ENCODE results near the gene CTSO.

The CTSO gene

DNA sequence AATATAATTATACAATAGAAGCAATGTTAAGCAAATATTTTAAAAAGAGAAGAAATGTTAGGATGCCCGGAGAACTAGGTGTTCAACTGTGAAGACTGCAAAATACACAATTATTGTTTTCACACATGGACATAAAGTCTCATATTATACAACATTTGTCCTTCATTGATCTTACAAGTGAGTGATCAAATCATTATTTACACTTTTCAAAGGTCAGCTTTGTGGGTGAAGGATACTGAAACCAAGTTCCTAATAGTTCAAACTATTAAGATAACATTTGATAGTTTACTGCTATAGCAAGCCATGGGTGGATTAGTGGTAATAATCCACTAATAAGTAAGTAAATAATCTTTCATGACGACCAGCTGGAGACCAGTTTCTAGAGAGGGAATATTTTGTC lies 23.3 kb downstream of the CTSO start:
- Histone ChIP-seq H3K36me3 (ENCODE audit: control insufficient read depth in 1 of 2, insufficient read depth in 2 of 2, low read length in 2 of 2) (peaks cover 0 to 37% of the 10 kb centered on the region in 2 donors), H3K27ac (ENCODE audit: low read length) (no peak overlapping the region), H3K4me1 (ENCODE audit: control insufficient read depth in 1 of 2, insufficient read depth in 2 of 2, low read length in 2 of 2) (no peaks in the 10 kb centered on the region), H3K9me3 (ENCODE audit: control insufficient read depth in 1 of 2, low read length in 2 of 2) (no peaks in the 10 kb centered on the region), H3K4me3 (ENCODE audit: low read depth in 1 of 2, low read length in 2 of 2) (no peak overlapping the region), H3K27me3 (ENCODE audit: low read depth, low read length) (no peaks in the 10 kb centered on the region)

DNA sequence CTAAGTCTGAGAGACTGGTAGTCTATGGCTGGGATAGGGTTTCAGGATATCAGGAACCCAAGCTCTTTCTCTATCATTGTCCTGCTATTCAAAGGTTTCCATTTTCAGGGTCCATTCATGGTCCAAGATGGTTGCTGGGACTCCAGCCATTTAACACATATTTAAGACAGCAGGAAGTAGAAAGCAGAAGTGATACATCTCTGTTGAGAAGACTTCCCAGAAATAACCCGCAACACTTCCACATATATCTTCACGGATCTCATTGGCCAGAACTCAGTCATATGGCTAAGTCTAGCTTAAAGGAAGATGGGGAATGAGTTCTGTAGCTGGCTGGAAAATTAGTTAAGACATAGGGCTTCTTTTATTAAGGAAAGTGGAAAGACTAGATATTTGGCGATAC lies 23.8 kb downstream of the CTSO start:
- H3K9me3 ChIP-seq (ENCODE audit: control insufficient read depth in 1 of 2, low read length in 2 of 2) = no peaks in the 10 kb centered on the region
- H3K4me1 ChIP-seq (ENCODE audit: control insufficient read depth in 1 of 2, insufficient read depth in 2 of 2, low read length in 2 of 2) = no peaks in the 10 kb centered on the region
- H3K36me3 ChIP-seq (ENCODE audit: control insufficient read depth in 1 of 2, insufficient read depth in 2 of 2, low read length in 2 of 2) = peaks cover 0 to 34% of the 10 kb centered on the region in 2 donors
- no peaks in the 10 kb centered on the region for H3K27me3 ChIP-seq (ENCODE audit: low read depth, low read length)
- H3K27ac ChIP-seq (ENCODE audit: low read length) = no peak overlapping the region
- no peak overlapping the region for H3K4me3 ChIP-seq (ENCODE audit: low read depth in 1 of 2, low read length in 2 of 2)

DNA sequence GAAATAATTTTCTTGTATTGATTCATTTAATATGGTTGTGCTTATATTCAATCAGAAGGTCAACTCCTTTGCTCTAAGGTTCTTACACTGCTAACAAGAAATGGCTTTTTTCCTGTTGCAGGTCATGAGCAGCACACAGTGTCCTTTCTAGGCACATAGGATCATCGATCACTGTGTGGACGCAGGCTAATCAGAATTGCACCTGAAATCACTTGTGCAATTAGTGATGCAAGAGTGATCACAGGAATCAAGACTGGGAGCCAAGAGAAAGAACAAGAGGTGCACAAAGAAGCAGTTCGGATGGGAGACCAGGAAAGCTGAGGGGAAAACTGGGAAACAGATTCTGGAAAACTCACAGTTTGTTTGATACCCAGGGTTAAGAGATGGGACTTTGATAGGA lies 29.0 kb downstream of the CTSO start:
- no peak overlapping the region for H3K4me3 ChIP-seq (ENCODE audit: low read depth in 1 of 2, low read length in 2 of 2)
- no peaks in the 10 kb centered on the region for H3K27me3 ChIP-seq (ENCODE audit: low read depth, low read length)
- H3K4me1 ChIP-seq (ENCODE audit: control insufficient read depth in 1 of 2, insufficient read depth in 2 of 2, low read length in 2 of 2) = no peaks in the 10 kb centered on the region
- no peaks in the 10 kb centered on the region for H3K9me3 ChIP-seq (ENCODE audit: control insufficient read depth in 1 of 2, low read length in 2 of 2)
- H3K36me3 ChIP-seq (ENCODE audit: control insufficient read depth in 1 of 2, insufficient read depth in 2 of 2, low read length in 2 of 2) = peaks cover 0 to 26% of the 10 kb centered on the region in 2 donors
- no peak overlapping the region for H3K27ac ChIP-seq (ENCODE audit: low read length)

DNA sequence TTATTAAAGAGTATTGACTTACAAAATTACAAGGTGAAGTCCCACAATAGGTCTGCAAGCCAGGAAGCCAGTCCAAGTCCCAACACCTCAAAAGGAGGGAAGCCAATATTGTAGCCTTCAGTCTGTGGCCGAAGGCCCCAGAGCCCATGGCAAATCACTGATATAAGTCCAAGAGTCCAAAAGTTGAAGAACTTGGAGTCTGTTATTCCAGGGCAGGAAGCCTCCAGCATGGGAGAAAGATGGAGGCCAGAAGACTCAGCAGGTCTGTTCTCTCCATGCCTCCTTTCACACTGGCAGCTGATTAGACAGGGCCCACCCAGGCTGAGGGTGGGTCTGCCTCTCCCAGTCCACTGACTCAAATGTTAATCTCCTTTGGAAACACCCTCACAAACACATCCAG lies 32.1 kb downstream of the CTSO start:
- H3K27ac ChIP-seq (ENCODE audit: low read length) = no peak overlapping the region
- no peaks in the 10 kb centered on the region for H3K9me3 ChIP-seq (ENCODE audit: control insufficient read depth in 1 of 2, low read length in 2 of 2)
- no peak overlapping the region for H3K4me3 ChIP-seq (ENCODE audit: low read depth in 1 of 2, low read length in 2 of 2)
- H3K36me3 ChIP-seq (ENCODE audit: control insufficient read depth in 1 of 2, insufficient read depth in 2 of 2, low read length in 2 of 2) = peaks cover 0 to 9% of the 10 kb centered on the region in 2 donors
- no peaks in the 10 kb centered on the region for H3K4me1 ChIP-seq (ENCODE audit: control insufficient read depth in 1 of 2, insufficient read depth in 2 of 2, low read length in 2 of 2)
- H3K27me3 ChIP-seq (ENCODE audit: low read depth, low read length) = no peaks in the 10 kb centered on the region

DNA sequence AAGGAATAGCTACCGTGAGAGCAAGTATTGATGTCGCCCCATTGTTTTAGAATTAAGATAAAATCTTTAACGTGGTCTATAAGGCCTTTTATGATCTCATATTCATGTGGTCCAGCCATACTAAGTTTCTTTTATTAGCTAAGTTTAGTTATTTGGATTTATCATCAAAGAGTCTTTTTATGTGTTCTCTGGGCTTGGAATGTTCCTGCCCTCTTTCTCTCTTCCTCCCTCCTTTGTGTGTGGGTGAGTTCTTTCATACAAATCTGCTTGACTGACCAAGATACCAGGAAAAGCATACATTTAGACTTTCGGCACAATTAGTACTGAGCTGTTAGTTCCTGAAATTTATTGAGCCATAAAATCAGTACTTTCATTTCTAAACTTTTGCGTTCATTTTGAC lies 38.9 kb downstream of the CTSO start:
- Histone ChIP-seq H3K4me3 (ENCODE audit: low read depth in 1 of 2, low read length in 2 of 2) (no peak overlapping the region), H3K36me3 (ENCODE audit: control insufficient read depth in 1 of 2, insufficient read depth in 2 of 2, low read length in 2 of 2) (no peaks in the 10 kb centered on the region), H3K4me1 (ENCODE audit: control insufficient read depth in 1 of 2, insufficient read depth in 2 of 2, low read length in 2 of 2) (no peaks in the 10 kb centered on the region), H3K9me3 (ENCODE audit: control insufficient read depth in 1 of 2, low read length in 2 of 2) (no peaks in the 10 kb centered on the region), H3K27me3 (ENCODE audit: low read depth, low read length) (no peaks in the 10 kb centered on the region), H3K27ac (ENCODE audit: low read length) (no peak overlapping the region)

DNA sequence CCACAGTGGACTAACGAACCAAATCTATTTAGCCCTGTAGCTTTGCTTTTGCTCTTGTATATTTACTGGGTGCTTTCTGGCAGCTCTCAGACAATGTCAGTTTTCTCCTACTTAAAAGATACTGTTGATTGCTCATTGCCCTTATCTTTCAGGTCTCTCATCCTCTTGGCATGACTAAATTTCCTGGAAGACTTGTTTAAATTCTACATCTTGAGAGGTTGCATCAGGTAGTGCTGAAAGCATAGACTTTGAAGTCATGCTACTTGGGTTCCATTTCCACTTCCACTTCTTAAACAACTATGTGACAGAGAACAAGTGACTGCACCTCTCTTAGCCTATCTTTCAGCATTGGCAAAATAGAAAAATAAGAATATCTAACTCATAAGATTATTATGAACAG lies 41.8 kb downstream of the CTSO start:
- H3K27me3 ChIP-seq (ENCODE audit: low read depth, low read length) = no peaks in the 10 kb centered on the region
- H3K27ac ChIP-seq (ENCODE audit: low read length) = no peak overlapping the region
- H3K4me1 ChIP-seq (ENCODE audit: control insufficient read depth in 1 of 2, insufficient read depth in 2 of 2, low read length in 2 of 2) = no peaks in the 10 kb centered on the region
- no peaks in the 10 kb centered on the region for H3K36me3 ChIP-seq (ENCODE audit: control insufficient read depth in 1 of 2, insufficient read depth in 2 of 2, low read length in 2 of 2)
- H3K9me3 ChIP-seq (ENCODE audit: control insufficient read depth in 1 of 2, low read length in 2 of 2) = no peaks in the 10 kb centered on the region
- no peak overlapping the region for H3K4me3 ChIP-seq (ENCODE audit: low read depth in 1 of 2, low read length in 2 of 2)

DNA sequence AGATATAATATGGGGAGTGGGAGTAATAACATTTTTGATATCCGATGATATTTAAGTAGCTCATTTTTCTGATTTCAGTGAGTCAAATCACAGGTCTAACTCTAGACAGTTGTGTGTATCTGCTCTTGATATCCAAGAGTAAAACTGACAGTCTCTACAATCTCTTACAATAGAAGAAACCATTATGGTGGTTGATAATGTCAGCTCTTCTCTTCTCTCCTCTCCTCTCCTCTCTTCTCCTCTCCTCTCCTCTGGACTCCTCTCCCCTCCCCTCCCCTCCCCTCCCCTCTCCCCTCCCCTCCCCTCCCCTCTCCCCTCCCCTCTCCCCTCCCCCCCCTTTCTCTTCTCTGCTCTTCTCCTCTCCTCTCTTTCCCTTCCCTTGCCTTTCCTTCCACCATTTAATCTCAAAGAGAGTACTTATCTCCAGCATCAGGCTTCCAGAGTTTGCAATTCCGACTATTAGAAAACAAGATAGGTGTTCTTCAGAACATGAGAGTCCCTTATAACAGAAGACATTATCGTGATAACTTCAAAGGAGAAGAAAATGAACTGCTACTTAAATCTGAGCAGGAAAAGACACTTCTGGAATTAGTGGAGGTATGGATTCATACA lies 43.9 kb downstream of the CTSO start:
- Histone ChIP-seq H3K27ac (ENCODE audit: low read length) (no peak overlapping the region), H3K4me1 (ENCODE audit: control insufficient read depth in 1 of 2, insufficient read depth in 2 of 2, low read length in 2 of 2) (no peaks in the 10 kb centered on the region), H3K27me3 (ENCODE audit: low read depth, low read length) (no peaks in the 10 kb centered on the region), H3K36me3 (ENCODE audit: control insufficient read depth in 1 of 2, insufficient read depth in 2 of 2, low read length in 2 of 2) (no peaks in the 10 kb centered on the region), H3K9me3 (ENCODE audit: control insufficient read depth in 1 of 2, low read length in 2 of 2) (no peaks in the 10 kb centered on the region), H3K4me3 (ENCODE audit: low read depth in 1 of 2, low read length in 2 of 2) (no peak overlapping the region)

DNA sequence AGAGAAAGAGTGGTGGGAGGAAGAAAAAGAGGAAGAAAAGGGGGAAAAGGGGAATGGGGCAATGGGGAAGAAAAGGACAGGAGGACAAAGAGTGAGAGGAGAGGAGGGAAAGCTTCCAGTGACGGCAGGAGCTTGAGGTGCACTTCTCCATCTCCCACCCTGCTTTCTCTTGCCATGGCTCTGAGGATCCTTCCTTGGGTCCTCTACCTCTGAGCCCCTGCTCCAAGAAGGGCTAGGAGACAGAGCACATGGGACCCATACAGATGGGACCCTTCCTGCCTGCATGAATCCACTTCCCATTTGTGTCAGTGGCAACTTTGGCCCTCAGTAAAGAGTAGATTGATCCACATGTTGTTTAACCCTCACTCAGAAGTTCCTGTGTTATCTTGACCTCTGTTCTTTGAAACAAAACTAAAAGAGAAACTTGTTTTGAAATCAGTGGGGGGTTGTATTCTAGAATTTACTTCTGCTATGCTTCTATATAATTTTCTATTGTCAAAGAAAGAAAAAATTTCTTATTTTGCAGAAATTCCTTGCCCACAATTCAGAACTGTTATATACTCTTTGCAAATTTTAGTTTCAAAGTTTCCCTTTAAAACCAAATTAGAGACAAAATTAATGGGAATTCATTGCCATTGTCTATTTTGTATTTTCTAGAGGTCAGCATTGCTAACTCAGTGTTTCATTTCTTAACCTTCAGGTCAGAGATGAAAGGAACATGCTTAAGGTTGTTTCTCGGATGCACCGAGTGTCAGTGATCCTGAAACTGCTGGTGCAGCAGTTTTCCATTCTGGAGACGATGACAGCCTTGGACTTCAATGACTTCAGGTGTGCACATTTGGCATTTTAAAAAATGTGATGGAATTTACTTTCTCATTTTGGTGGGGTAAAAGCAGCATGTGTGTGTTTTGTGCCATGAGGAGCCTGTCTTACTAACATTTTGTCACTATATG lies 45.2 kb downstream of the CTSO start:
- Histone ChIP-seq H3K9me3 (ENCODE audit: control insufficient read depth in 1 of 2, low read length in 2 of 2) (no peaks in the 10 kb centered on the region), H3K4me3 (ENCODE audit: low read depth in 1 of 2, low read length in 2 of 2) (no peak overlapping the region), H3K36me3 (ENCODE audit: control insufficient read depth in 1 of 2, insufficient read depth in 2 of 2, low read length in 2 of 2) (no peaks in the 10 kb centered on the region), H3K4me1 (ENCODE audit: control insufficient read depth in 1 of 2, insufficient read depth in 2 of 2, low read length in 2 of 2) (no peaks in the 10 kb centered on the region), H3K27ac (ENCODE audit: low read length) (no peak overlapping the region), H3K27me3 (ENCODE audit: low read depth, low read length) (no peaks in the 10 kb centered on the region)

DNA sequence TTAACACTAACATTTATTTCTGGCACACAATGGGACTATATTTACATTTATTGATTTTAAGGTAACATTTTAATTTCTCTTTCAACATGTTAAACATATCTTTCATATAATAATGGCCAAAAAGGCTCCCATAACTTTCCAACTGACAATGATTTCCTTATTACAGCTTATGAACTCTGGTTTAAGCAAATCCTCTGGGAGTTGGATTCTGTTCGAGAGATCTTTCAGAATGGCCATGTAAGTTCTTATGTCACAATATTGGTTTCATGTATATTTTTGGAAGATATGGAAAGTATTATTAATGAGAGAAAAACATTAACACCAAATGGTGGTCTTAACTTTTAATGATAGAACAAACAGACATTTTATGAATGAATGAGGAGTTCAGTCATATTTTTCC lies 46.1 kb downstream of the CTSO start:
- Histone ChIP-seq H3K27me3 (ENCODE audit: low read depth, low read length) (no peaks in the 10 kb centered on the region), H3K4me1 (ENCODE audit: control insufficient read depth in 1 of 2, insufficient read depth in 2 of 2, low read length in 2 of 2) (no peaks in the 10 kb centered on the region), H3K9me3 (ENCODE audit: control insufficient read depth in 1 of 2, low read length in 2 of 2) (no peaks in the 10 kb centered on the region), H3K4me3 (ENCODE audit: low read depth in 1 of 2, low read length in 2 of 2) (no peak overlapping the region), H3K36me3 (ENCODE audit: control insufficient read depth in 1 of 2, insufficient read depth in 2 of 2, low read length in 2 of 2) (no peaks in the 10 kb centered on the region), H3K27ac (ENCODE audit: low read length) (no peak overlapping the region)

DNA sequence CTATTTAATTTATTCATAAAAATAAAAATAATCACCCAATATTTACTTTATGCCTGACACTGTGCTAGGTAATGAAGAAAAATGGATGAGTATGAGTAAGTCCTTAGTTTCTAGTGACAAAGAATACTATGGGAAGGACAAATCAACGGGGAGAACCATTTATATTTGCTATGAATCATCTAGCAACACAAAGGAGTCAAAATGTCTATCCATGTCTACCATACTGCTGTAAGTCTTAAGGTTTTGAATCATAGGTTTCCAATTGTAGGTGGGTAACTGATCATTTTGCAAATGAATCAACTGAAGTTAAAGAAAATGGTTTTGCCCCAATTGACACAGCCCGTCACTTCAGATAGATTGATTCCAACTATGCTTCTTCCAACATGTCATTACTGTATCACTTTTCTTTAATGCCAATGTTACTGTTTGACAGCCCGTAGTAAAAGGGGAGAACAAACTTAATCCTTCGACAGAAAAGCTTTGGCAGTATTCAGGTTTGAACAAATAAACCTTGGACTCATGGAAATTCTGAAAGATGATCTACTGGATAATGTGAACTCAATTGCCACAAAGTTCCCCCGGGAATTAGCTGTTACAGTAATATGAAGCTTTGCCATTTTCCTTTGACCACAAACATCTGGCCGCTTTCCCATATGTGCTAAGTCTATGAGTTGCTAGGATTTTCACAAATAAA lies 47.0 kb downstream of the CTSO start:
- Histone ChIP-seq H3K4me3 (ENCODE audit: low read depth in 1 of 2, low read length in 2 of 2) (no peak overlapping the region), H3K9me3 (ENCODE audit: control insufficient read depth in 1 of 2, low read length in 2 of 2) (no peaks in the 10 kb centered on the region), H3K27me3 (ENCODE audit: low read depth, low read length) (no peaks in the 10 kb centered on the region), H3K4me1 (ENCODE audit: control insufficient read depth in 1 of 2, insufficient read depth in 2 of 2, low read length in 2 of 2) (no peaks in the 10 kb centered on the region), H3K36me3 (ENCODE audit: control insufficient read depth in 1 of 2, insufficient read depth in 2 of 2, low read length in 2 of 2) (no peaks in the 10 kb centered on the region), H3K27ac (ENCODE audit: low read length) (no peak overlapping the region)

DNA sequence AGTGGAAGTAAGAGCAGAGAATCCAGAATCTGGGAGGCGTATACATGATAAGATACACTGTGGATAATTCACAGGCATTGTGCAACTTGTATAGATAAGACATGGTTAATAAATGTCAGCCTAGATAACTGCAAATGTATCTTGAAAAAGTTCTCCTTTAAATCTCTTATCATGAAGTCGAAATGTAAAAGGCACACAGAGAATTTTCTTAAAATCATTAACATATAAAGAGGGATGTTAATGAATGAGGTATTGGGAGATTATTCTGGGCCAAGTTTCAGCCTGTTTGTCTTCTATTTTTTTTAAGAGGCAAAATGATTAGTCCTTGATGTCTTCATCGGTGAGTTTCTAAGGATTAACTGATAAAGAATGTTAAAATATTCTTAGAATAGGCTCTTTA lies 49.3 kb downstream of the CTSO start:
- Histone ChIP-seq H3K27me3 (ENCODE audit: low read depth, low read length) (no peaks in the 10 kb centered on the region), H3K27ac (ENCODE audit: low read length) (no peak overlapping the region), H3K36me3 (ENCODE audit: control insufficient read depth in 1 of 2, insufficient read depth in 2 of 2, low read length in 2 of 2) (no peaks in the 10 kb centered on the region), H3K4me3 (ENCODE audit: low read depth in 1 of 2, low read length in 2 of 2) (no peak overlapping the region), H3K4me1 (ENCODE audit: control insufficient read depth in 1 of 2, insufficient read depth in 2 of 2, low read length in 2 of 2) (no peaks in the 10 kb centered on the region), H3K9me3 (ENCODE audit: control insufficient read depth in 1 of 2, low read length in 2 of 2) (no peaks in the 10 kb centered on the region)

Data from muscle layer of duodenum (tissue), 2 donors.